Aorta (tissue), 5 donors: ENCODE measurements around the gene GALR1. TPM values are rescaled to one million over a fixed set of nuclear protein-coding genes. Genes with fewer than 3 reads are reported as not detected.
"Not testable (repeated sequence)": the region's sequence is repeated elsewhere in the genome, so short reads cannot be mapped to it uniquely, and the experiment has no call there.

Experiments
- ATAC-seq: fragments of 200-7000 bp; cut with Tn5 transposase; one replicate; pipeline ENCODE4 v1.9.1; 2022; ENCODE audit warnings: moderate library complexity; ENCODE audit not compliant: low FRiP score
- DNase-seq, 2 donors: peaks; one replicate each; pipeline ENCODE4 v3.0.0-alpha.2; 2020
- H3K27ac ChIP-seq, 2 donors: one replicate each; pipeline ENCODE4 v1.5.1; 2013; ENCODE audit warnings: low read length in 2 of 2, mild to moderate bottlenecking in 2 of 2, moderate library complexity in 2 of 2, control low read depth in 1 of 2, inconsistent platforms in 1 of 2, low read depth in 1 of 2
- H3K27me3 ChIP-seq, 2 donors: one replicate each; pipeline ENCODE4 v1.6.1; 2013; ENCODE audit warnings: control low read depth in 1 of 2, low read length in 1 of 2, mild to moderate bottlenecking in 1 of 2, moderate library complexity in 1 of 2; ENCODE audit not compliant: insufficient read depth in 2 of 2, control insufficient read depth in 1 of 2
- H3K36me3 ChIP-seq, 2 donors: one replicate each; pipeline ENCODE4 v1.6.1; 2013; ENCODE audit warnings: control low read depth in 1 of 2, low read length in 1 of 2, mild to moderate bottlenecking in 1 of 2; ENCODE audit not compliant: insufficient read depth in 2 of 2, control insufficient read depth in 1 of 2
- H3K4me1 ChIP-seq, 2 donors: one replicate each; pipeline ENCODE4 v1.6.1; 2013; ENCODE audit warnings: low read length in 2 of 2, control low read depth in 1 of 2, mild to moderate bottlenecking in 1 of 2, moderate library complexity in 1 of 2; ENCODE audit not compliant: insufficient read depth in 2 of 2, control insufficient read depth in 1 of 2
- H3K4me3 ChIP-seq, 2 donors: one replicate each; pipeline ENCODE4 v1.5.1; 2013; ENCODE audit warnings: low read length in 2 of 2, control low read depth in 1 of 2, mild to moderate bottlenecking in 1 of 2
- H3K9me3 ChIP-seq: one replicate; pipeline ENCODE4 v1.6.1; 2013; ENCODE audit warnings: mild to moderate bottlenecking, low read length; ENCODE audit not compliant: control insufficient read depth
- WGBS, 2 donors: extraction: QIAGEN DNeasy Blood & Tissue Kit; methylation state at CpG; one replicate each; pipeline ENCODE4 v1.1.7; 2013; 5-methylcytosine and 5-hydroxymethylcytosine counted together
- intact Hi-C, 2 donors: fragments of 100-400 bp; cut with DNase I; formaldehyde crosslinking; loops; one replicate each; pipeline versions ENCODE4 v1.14.2 to v1.15.0; 2022
- polyA plus RNA-seq, 2 donors: library from polyadenylated mRNA; stranded (reverse); fragments of 200-250 nt; gene quantifications; one replicate each; pipeline ENCODE4 v1.2.3, GENCODE V29; 2013
- total RNA-seq, 2 donors: library from RNA; stranded (reverse); fragmentation: NEBNext Ultra II Directional; extraction: Animal tissue kit (Norgen Biotek cat#: 25700); gene quantifications; one replicate each; pipeline ENCODE4 v1.2.1, GENCODE V29; 2021
- donor health status: healthy with polysubstance abuse.
- donor health status: Bipolar disorder and iron deficiency.
- donor health status: DM: no; HTN: no; CAD: no.
- donor health status: DM: no; HTN: no; CAD: no.
- donor health status: DM: yes; HTN: yes; CAD: no.

GALR1 gene
- total and polyA plus RNA-seq, 4 donors = under 0.01 to 0.24 TPM; not detected in 2

GRCh38 chr18:77234504-77235365 lies 14.9 kb upstream of the GALR1 start:
- Histone ChIP-seq H3K27ac (no peak overlapping the region), H3K4me1 (no peaks in the 10 kb centered on the region), H3K36me3 (no peaks in the 10 kb centered on the region), H3K9me3 (peaks cover 5% of the 10 kb centered on the region), H3K27me3 (no peaks in the 10 kb centered on the region), H3K4me3 (no peak overlapping the region)
- intact Hi-C loops = no loop called here
- ATAC-seq (no peak), DNase-seq (no peak)
- WGBS, 2 donors = 79 to 81% methylated on average over 16 of the region's 16 CpGs

- H3K36me3 ChIP-seq, H3K27ac ChIP-seq, DNase-seq, H3K4me3 ChIP-seq, ATAC-seq, H3K27me3 ChIP-seq, H3K9me3 ChIP-seq, H3K4me1 ChIP-seq, intact Hi-C loops: not testable (repeated sequence)
- 89 to 95% methylated on average over 5 of the region's 5 CpGs for WGBS, 2 donors
Measured at GRCh38 chr18:77239285-77239684, 10.4 kb upstream of the GALR1 start.

GRCh38 chr18:77248873-77249568 lies 627 bp upstream of the GALR1 start:
- H3K27ac ChIP-seq = no peak overlapping the region
- H3K4me3 ChIP-seq = peak overlapping the region in 1 of 2 donors; percentile 9
- no peaks in the 10 kb centered on the region for H3K4me1 ChIP-seq
- DNase-seq (no peak), ATAC-seq (no peak)
- intact Hi-C loops = no loop called here
- H3K9me3 ChIP-seq = peaks cover 8% of the 10 kb centered on the region
- H3K36me3 ChIP-seq = no peaks in the 10 kb centered on the region
- H3K27me3 ChIP-seq = peaks cover 0 to 3% of the 10 kb centered on the region in 2 donors
- 4 to 6% methylated on average over 22 of the region's 22 CpGs for WGBS, 2 donors

- Histone ChIP-seq H3K4me1 (no peaks in the 10 kb centered on the region), H3K27ac (no peak overlapping the region), H3K4me3 (no peak overlapping the region), H3K36me3 (no peaks in the 10 kb centered on the region), H3K27me3 (peaks cover 0 to 3% of the 10 kb centered on the region in 2 donors), H3K9me3 (peaks cover 4% of the 10 kb centered on the region)
- intact Hi-C loops = no loop called here
- 1% methylated on average over 27 to 40 of the region's 40 CpGs for WGBS, 2 donors
- ATAC-seq (no peak), DNase-seq (no peak)
Measured at GRCh38 chr18:77250501-77250925, 865 bp downstream of the GALR1 start.

- WGBS, 2 donors = 1 to 3% methylated on average over 65 to 67 of the region's 67 CpGs
- Histone ChIP-seq H3K9me3 (peaks cover 4% of the 10 kb centered on the region), H3K4me1 (no peaks in the 10 kb centered on the region), H3K27me3 (peaks cover 0 to 3% of the 10 kb centered on the region in 2 donors), H3K36me3 (no peaks in the 10 kb centered on the region), H3K27ac (no peak overlapping the region), H3K4me3 (no peak overlapping the region)
- intact Hi-C loops = no loop called here
- peak; percentile 48 for ATAC-seq
- DNase-seq = no peak
Measured at GRCh38 chr18:77250926-77251729, 1.5 kb downstream of the GALR1 start.

- Histone ChIP-seq H3K27ac (no peak overlapping the region), H3K4me3 (no peak overlapping the region), H3K4me1 (no peaks in the 10 kb centered on the region), H3K27me3 (peaks cover 0 to 3% of the 10 kb centered on the region in 2 donors), H3K9me3 (peaks cover 4% of the 10 kb centered on the region), H3K36me3 (no peaks in the 10 kb centered on the region)
- WGBS, 2 donors = 8% methylated on average over 20 of the region's 20 CpGs
- no peak for DNase-seq
- no peak for ATAC-seq
- intact Hi-C loops = no loop called here
Measured at GRCh38 chr18:77251730-77252050, 2.0 kb downstream of the GALR1 start.

- ATAC-seq = no peak
- Histone ChIP-seq H3K4me3 (no peak overlapping the region), H3K9me3 (peaks cover 2% of the 10 kb centered on the region), H3K4me1 (no peaks in the 10 kb centered on the region), H3K36me3 (no peaks in the 10 kb centered on the region), H3K27ac (no peak overlapping the region), H3K27me3 (no peaks in the 10 kb centered on the region)
- DNase-seq = no peak
- intact Hi-C loops = no loop called here
- WGBS, 2 donors = 49 to 61% methylated on average over 10 of the region's 10 CpGs
Measured at GRCh38 chr18:77254711-77255405, 5.2 kb downstream of the GALR1 start.

GRCh38 chr18:77255426-77256105 lies 5.9 kb downstream of the GALR1 start:
- intact Hi-C loops = no loop called here
- Histone ChIP-seq H3K9me3 (peaks cover 2% of the 10 kb centered on the region), H3K27ac (no peak overlapping the region), H3K4me1 (no peaks in the 10 kb centered on the region), H3K27me3 (no peaks in the 10 kb centered on the region), H3K4me3 (no peak overlapping the region), H3K36me3 (no peaks in the 10 kb centered on the region)
- DNase-seq = no peak
- WGBS, 2 donors = 44 to 54% methylated on average over 6 of the region's 6 CpGs
- no peak for ATAC-seq
